Muscle of arm (tissue), 12 donors: Measurements from ENCODE around the gene CD36. TPM values are rescaled to one million over a fixed set of nuclear protein-coding genes. Genes with fewer than 3 reads are reported as not detected.
"Not testable (repeated sequence)": the region's sequence is repeated elsewhere in the genome, so short reads cannot be mapped to it uniquely, and the experiment has no call there.

Experiments used
- DNase-seq: peaks from one replicate; pipeline ENCODE4 v3.0.0-alpha.2; 2013
- polyA plus RNA-seq, 12 donors: library from polyadenylated mRNA; unstranded; fragments of 120-200 nt; gene quantifications; one replicate each; pipeline ENCODE4 v1.2.1, GENCODE V29; 2013; ENCODE audit not compliant: insufficient read length in 12 of 12

The CD36 gene
- polyA plus RNA-seq, 12 donors: 147 to 459 (median 347) TPM; not detected in 1

DNA sequence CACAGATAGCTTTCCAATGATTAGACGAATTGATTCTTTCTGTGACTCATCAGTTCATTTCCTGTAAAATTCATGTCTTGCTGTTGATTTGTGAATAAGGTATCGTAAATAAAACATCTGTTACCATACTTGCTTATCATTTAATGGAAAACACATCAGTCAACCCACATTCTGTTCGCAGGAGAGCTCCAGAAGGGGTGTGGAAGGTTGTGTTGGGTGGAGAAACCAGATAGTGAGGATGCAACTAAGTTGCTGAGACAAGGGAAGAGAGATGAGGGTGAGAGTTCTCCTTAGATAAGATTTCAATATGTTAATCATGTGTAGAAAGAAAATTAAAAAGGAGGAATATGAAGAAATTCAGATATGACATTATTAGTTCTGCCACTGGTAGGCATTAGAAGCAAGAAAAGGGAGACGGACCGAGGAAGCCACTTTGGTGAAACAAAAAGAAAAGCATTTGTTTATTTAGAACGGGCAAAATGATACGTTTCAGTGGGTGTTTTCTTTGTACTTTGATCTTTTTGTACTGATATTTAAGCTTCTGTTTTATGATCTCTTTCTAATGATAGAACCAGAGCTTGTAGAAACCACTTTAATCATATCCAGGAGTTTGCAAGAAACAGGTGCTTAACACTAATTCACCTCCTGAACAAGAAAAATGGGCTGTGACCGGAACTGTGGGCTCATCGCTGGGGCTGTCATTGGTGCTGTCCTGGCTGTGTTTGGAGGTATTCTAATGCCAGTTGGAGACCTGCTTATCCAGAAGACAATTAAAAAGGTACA lies 7.8 kb downstream of the CD36 start:
- DNase-seq: no peak

DNA sequence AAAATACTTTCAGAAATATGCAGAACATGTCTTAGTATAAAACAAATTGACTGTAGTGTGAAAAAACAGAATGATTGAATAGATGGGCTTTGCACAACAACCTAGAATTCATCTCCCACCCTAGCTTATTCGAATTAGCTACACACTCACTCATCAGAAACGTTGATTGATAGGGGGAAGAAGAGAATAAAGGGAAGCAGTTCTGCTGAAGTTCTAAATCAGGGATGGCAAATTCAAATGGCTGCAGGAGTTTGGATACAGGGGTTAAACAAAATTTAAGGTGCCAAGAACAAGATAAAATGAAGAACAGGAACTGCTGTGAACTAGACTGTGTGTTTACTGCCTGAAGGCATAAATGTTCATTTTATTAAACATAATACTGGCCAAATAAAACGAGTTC lies 9.0 kb downstream of the CD36 start:
- no peak for DNase-seq

DNA sequence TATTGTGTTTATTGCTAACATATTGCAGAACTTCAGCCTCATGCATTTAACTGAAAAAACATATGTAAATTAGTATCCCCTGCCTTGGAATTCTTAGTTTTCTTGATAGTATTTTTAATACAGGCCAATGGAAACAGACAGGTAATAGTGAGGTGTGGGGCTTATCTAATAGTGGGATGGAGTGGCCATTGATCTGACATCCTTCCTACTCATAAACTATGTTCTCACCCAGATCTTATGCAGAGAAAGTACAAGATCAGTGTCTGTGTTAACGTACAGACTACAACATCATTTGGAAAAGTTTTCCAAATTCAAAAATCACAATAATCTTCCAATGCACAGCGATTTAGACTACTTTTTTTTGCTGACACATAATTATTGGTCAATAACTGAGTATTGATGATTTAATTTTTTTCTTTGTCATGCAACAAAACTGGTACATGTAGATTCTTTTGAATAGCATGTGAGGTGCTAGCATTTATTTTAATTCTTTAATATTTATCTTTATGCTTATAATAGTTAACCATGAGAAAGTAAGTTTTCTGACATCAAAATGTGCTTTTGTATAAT lies 9.7 kb downstream of the CD36 start:
- DNase-seq: no peak

DNA sequence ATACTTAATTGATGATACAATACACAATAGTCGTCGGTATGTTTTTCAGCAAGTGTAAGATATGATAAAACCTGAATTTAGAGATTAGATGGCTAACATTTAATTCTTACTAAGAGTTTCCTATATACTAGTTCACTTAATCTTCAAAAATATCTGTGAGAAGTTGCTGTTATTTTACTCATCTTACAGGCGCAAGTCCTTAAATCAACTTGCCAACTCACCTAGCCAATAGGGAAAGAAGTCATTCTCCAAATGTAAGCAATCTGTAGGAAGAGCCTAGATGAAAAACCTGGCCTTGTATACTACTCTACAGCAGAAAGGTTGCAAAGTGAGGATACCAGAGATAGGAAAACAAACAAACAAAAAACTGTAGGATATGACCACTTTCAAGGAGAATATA lies 10.6 kb downstream of the CD36 start:
- DNase-seq: no peak

DNA sequence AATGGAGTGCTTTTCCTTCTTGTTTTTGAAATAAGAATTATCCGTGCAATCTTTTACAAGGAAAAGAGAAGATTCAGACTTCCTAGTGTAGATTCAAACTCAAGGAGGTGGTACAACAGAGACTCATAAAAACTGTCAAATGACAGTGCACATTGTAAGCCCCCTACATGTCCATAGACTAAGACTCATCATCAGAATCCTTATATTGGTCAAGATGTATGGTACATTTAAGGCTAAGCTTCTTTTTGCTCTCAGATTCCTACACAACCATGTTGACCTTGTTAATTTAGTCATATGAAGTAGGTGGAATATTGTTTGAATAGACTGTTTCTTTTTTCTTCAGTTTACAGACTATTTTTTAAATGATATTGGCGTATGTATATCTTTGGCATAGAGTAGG lies 11.6 kb downstream of the CD36 start:
- no peak for DNase-seq

DNA sequence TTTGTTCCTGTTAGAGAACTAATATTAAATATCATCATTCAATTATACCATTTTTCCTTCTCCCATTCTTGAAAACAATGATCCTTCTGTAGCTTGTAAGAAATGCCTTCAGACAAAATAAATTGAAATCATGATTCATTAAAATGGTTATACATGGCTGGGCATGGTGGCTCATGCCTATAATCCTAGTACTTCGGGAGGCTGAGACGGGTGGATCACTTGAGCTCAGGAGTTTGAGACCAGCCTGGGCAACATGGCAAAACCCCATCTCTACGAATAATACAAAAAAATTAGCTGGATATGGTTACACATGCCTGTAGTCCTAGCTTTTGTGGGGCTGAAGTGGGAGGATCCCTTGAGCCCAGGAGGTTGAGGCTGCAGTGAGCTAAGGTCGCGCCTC lies 13.0 kb downstream of the CD36 start:
- DNase-seq: no peak

DNA sequence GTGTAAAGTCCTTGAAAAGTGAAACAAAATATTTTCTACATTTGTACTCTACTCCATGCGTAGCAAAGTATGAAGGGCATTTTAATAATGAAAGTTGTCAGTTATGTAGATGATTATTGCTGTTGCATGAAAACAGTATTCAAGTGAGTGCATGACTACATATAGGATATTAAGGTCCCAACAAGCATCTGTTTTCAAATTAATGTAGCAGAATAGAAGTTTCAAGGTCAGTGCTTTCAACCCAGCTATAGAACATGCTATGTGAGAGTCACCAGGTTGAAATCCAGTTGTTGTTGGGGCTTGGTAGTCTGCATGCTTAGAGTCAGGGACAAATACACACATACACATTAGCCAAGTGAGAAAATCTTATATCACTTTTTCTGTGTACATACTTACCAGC lies 14.8 kb downstream of the CD36 start:
- no peak for DNase-seq

DNA sequence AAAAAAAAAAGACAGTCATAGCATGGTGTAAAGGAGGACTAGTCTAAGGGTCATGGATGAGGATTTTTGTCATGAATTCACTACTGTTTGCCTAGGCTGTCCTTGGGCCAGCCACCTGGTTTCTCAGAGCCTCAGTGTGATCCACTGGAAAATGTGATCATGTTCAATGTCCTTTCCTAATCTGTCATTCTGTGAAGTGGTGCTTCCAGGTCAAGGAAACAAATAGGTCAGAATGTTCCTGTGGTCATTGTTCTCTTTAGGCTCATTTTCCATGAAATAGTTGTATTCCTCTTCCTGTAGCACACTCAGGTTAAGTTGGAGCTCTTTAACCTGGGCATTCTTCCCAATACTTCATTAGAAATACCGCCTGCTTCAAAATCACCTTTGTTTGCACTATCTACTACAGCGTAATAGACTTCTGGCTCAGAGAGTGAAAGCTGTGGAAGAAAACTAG lies 16.5 kb downstream of the CD36 start:
- no peak for DNase-seq

DNA sequence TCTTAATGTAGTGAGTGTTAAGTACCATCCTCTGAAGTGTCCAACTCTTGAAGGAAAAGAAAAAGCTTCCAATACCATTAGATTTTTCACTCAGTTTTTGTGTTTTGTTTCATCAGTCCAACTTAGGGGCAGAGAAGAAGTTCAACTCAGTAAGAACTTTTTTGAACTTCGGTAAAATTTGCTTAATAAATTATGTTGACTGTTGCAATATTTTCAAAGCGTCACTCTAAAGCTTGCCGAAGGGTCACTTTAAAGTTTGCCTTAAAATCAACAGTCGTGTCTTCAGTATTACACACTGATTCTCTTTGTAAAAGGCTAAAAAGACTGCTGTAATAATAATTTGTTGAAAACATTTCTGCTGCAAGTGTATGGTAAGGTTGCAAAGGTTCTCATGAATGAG lies 17.6 kb downstream of the CD36 start:
- DNase-seq: no peak

DNA sequence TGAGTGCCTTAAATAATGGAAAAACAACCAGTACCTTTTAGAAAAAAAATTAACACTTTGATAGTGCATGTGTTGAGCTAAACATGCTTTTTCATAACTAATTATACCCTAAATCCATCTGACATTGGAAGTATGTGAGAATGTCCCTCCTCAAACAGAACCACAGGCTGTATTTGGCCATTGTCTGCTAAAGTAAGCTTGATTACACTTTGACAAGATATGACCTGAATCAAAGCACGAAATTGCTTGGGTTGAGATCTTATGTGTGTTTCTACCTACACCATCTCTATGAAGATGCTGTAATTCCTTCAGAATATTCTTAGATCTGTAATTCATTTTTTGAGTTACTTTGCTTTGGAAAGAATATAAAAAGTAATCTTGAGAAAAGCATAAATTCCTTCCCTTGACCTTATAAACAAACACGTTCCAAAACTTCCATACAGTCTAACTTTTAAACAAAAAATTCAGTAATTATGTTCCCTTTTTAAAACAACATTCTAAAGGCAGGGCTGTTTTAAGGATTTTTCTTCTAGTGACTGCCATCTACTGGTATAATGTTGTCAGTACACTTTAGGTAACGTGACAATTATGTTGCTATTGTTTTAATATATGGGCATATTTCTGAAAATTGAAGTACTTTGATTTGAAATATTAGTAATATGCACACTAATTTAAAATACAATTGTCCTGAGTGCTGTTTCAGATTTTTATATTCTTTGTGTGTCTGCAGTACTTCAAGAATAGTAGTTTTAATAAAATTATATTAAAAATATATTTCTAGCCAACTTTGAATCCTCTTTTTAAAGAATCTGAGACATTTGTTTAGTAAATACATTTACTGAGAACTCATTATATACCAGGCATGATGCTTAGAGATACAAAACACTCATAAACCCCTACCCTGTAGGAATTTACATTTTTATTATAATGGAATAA lies 20.9 kb downstream of the CD36 start:
- no peak for DNase-seq

DNA sequence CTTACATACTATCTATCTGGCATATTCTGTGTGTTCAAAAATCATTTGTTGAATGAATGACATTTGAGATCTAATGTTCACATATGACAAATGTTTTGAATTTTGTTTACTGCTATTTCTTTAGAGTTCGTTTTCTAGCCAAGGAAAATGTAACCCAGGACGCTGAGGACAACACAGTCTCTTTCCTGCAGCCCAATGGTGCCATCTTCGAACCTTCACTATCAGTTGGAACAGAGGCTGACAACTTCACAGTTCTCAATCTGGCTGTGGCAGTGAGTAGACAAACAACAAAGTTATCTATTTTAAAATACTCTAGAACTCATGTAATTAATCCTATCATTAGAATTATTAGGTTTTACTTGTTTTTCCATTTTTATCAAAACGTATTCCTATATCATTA lies 22.5 kb downstream of the CD36 start:
- no peak for DNase-seq

DNA sequence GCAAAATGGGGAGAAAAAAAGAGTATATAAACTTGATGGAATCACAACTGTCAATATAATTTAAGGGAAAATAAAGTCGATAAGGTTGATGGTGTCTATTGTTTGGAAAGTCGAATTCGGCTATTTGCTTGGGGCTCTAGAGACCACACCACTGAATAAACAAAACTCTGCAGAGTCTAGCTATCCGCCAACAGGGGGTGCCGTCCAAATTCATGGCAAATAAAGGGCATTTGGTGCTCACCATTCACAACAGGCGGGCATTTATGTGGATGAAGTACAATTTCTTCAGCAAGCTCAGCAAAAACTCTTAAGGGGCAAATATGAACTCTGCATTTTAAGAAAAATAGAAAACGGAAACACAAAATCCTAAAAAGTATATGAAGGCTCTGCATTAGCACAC lies 23.3 kb downstream of the CD36 start:
- no peak for DNase-seq

DNA sequence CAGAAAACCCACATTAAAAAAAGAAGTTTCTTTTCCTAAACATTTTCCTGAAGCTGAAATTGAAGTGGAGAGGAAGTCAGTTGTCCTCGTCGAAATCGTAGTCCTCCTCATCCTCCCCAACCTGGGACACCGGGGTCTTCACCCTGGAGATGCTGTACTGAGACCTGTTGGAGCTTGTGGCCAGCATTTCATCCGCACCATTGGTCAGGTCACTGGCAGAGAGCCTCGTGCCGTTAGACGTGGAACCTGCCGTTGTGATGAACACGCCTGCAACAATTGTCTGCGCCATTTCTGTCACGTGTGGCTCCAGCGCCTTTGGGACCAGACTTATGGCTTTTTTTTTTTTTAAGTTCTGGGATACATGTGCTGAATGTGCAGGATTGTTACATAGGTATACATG lies 23.8 kb downstream of the CD36 start:
- no peak for DNase-seq

DNA sequence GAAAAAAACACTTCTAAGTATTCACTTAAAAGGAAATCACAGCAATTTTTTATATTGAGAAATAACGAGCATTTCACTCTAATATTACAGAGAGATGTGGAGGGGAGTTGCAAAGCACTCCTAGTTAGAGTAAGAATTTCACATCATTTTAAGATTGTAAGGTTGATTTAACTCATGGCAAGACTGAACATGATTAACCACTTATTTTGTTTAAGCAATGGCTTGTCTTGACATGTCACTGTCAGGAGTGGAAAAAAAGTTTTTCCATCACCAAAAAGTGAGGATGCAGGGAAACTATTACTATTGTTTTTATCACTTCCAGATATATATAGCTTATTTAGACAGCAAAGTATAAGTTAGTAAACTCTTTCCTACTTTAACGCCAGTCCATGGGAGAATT lies 27.1 kb downstream of the CD36 start:
- DNase-seq: no peak

DNA sequence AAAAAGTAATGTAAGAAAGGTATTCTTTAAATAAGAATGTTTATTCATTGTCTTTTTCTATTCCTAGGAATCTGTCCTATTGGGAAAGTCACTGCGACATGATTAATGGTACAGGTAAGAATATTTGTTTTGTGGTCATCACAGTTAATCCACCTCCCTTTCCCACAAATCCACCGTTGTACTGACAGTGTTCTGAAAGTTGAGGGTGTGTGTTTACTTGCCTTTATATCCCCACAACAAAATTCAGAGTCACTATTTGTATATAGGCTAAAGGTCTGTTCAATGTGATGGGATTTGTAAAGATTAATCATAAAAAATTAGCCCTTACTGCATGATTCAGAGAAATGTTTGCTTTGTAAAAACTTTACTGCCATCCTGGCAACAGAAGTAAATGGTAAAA lies 27.9 kb downstream of the CD36 start:
- DNase-seq: no peak

DNA sequence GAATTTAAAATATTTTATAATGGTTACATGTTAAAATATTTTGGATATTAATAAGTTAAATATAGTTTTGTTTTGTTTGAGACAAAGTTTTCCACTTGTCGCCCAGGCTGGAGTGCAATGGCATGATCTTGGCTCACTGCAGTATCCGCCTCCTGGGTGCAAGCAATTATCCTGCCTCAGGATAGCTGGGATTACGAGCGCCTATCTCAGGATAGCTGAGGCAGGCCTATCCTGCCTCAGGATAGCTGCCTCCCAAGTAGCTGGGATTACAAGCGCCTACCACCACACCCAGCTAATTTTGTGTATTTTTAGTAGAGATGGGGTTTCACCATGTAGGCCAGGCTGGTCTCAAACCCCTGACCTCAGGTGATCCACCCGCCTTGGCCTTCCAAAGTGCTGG lies 30.9 kb downstream of the CD36 start:
- not testable (repeated sequence) for DNase-seq

DNA sequence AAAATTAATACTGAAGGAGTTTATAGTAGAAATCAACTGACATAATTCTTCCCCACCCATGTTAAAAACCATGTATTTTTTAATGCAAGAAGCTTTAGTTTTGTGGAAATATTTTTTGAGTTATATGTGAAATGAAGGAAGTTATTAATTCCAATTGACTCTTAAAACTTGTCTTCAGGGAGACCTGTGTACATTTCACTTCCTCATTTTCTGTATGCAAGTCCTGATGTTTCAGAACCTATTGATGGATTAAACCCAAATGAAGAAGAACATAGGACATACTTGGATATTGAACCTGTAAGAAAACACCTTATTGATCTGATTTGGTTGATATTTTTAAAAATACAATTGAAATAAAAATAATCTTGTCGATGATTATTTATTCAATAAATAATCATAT lies 33.3 kb downstream of the CD36 start:
- no peak for DNase-seq

DNA sequence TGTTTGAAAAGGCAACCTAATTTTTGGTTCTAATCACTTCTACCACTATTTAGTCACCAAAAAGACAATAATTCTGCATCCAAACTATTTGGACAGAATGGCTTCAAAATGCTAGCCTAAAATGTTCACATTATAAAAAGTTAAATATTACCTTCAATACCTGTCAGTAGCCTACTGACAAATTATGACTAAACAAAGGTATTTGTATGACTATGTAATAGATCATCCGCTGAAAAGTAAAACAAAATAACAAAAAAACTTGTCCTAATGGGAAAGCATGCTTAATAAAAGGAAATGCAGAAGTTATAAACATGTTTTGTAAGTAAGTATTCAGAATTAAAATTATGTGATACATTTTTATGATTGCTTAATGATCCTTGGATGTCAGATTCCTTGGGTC lies 36.6 kb downstream of the CD36 start:
- no peak for DNase-seq

DNA sequence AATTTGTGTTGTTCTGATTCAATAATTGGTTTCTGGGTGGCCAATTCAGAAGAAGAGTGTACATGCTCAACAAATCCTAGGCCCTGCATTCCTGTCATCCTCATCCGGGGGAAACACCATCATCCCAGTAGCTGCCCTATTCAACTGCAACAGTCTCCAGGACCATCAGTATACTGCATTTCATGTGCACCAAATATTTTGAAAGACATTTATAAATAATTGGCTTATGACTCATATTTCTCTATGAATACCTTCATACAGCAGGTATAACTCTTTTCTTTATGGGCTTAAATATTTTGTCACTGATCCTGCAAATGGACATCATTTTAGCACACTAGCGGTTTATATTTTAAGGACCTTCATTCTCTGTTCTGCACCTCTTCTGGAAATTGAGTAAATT lies 38.0 kb downstream of the CD36 start:
- DNase-seq: no peak

DNA sequence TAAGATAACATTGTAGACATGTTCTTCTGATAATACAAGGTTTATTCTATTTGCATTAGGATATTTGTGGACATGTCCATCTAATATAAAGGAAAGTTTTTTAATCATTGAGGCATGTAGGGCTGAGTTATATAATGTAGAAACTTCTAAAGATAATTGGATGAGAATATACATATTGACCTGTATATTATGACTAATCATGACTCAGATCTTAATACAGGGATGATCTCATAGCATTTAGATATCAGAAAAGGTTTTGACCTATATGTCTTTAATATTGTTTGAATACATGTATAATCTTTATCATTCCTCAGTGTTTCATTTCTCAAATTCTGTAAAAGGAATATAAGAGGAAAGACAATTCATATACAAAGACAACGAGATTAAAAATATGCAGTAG lies 39.2 kb downstream of the CD36 start:
- no peak for DNase-seq

DNA sequence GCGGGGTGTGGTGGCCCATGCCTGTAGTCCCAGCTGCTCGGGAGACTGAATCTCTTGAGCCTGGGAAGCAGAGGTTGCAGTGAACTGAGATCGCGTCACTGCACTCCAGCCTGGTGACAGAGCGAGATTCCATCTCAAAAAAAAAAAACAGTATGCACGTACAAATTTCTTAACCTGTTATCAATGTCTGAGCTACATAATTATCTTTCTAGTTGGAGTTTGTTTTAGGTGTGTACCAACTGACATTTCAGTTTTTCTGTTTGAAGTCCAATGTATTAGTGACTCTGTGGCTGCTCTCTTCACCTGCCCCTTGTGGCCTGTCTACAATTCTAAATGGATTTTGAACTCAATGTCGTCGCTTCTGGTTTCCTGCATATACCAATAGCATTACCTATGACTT lies 40.3 kb downstream of the CD36 start:
- no peak for DNase-seq
